Suppressor macrophage (primary cell): ENCODE measurements around the gene ZNF444.
"Not testable (repeated sequence)": the region's sequence is repeated elsewhere in the genome, so short reads cannot be mapped to it uniquely, and the experiment has no call there.

Source experiments
- DNase-seq, 4 experiments: peaks; one replicate each; pipeline ENCODE4 v3.0.0-alpha.2; 2020 to 2022

Gene ZNF444

DNA sequence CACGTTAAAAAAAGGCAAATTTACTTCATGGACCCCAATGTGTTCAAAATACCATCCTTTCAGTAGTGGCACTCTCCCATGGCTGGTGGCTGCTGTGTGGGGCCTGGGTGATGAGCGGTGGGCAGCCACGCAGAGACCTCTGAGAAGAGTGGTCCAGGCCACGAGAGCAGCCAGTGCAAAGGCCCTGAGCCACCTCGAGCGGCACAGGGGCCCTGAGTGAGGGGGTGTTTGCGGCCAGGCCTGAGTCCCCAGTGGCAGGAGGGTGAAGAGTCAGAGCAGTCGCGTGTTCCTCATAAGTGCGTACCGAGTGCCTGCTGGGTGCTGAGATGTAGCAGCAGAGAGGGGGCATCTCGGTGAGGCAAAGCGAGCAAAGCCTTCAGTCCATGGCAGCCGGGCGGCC is 7.0 kb downstream of the ZNF444 start:
- no peak for DNase-seq

DNA sequence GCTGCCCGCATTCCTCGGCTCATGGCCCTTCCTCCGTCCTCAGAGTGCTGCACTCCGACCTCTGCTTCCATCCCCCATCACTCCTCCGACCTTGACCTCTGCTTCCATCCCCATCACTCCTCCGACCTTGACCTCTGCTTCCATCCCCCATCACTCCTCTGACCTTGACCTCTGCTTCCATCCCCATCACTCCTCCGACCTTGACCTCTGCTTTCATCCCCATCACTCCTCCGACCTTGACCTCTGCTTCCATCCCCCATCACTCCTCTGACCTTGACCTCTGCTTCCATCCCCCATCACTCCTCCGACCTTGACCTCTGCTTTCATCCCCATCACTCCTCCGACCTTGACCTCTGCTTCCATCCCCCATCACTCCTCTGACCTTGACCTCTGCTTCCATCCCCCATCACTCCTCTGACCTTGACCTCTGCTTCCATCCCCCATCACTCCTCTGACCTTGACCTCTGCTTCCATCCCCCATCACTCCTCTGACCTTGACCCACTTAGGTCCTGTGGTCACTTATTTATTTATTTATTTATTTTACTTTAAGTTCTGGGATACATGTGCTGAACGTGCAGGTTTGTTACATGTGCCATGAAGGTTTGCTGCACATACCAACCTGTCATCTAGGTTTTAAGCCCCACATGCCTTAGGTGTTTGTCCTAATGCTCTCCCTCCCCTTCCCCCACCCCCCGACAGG is 8.0 kb downstream of the ZNF444 start:
- DNase-seq, result not testable (repeated sequence)

DNA sequence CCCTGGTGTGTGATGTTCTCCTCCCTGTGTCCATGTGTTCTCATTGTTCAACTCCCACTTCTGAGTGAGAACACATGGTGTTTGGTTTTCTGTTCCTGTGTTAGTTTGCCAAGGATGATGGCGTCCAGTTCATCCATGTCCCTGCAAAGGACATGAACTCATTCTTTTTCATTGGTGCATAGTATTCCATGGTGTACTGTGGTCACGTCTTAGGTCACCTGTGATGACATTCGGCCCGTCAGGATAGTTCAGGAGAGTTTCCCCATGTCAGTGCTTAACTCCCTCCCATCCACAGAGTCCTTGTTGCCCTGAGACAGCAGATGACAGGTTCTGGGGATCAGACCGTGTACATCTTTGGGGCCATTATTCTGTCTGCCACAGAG is 8.6 kb downstream of the ZNF444 start:
- DNase-seq, result no peak

DNA sequence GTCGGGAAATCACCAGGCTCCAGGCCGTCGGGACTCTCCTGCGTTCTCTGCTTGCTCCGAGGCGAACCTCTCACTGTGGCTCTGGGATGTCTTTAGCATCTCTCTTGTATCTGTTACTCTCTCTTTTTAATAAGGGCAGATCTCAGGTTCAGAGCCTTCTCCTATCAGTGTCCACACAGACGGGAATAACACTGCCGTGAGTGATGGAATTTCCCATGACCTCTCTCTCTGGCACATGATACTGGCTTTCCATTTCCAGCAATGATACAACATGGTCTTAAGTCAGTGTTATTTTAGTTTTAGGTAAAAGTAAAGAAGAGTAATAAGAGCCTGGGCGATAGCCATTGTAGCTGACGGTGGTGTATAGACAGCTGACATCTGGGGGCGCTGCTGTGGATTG is 9.3 kb downstream of the ZNF444 start:
- DNase-seq, result no peak

DNA sequence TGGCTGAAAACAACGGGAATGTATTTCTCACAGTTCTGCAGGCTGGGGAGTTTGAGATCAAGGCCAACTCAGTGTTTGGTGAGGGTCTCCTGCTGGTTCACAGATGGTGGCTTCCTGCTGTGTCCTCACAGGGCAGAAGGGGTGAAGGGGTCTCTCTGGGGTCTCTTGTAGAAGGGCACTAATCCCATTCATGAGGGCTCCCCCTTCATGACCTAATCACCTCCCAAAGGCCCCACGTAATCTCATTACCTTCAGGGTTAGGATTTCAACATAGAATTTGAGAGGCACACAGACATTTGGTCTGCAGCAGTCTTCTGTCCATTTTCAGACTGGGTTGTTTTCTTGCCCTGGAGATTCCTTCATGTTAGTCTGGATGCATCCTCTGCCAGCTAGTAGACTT is 11.6 kb downstream of the ZNF444 start:
- DNase-seq, result no peak

DNA sequence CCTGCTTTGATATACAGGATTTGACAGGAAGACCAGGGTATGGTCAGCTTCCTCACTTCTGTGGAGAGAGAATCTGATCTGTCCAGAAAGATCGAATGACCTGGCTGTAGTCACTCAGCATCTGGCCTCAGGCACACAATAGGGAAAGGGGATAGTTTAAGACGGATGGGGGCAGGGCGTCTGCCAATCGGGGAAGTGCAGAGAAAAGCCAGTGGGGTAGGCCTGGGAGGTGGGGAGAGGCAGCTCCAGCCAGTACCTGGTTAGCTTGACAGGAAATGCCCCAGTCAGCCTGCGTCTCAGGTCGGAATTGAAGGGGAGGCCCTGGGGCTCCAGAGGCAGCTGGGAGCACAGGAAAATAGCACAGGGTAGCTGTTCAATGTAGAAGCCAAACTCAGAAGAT is 12.4 kb downstream of the ZNF444 start:
- DNase-seq, result no peak

DNA sequence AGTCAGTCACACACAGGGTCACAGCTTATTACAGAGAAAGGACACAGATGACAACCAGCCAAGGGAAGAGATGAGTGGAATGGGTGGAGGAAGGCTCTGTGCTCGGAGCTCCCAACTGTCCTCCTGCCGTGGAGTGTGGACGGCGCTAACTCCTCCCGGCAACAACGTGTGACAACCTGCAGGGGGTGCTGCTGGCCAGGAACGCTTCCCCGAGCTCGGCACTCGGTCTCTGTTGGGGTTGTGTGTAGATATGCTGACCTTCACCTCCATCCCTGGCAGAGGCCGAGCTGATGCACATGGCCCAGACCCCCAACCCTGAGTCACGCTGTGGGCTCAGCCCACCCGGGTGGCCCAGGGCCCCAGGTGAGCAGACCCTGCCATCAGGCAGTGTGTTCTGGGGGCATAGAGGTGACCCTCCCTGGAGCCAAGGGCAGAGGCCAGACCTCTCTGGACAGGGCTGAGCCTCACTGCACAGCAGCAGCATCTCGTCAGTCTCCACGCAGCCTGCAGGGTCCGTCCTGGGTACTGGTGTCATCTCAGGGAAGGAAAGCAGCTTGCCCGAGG is 14.1 kb downstream of the ZNF444 start:
- DNase-seq, result peak in 2 of 4 experiments; percentile 24 to 36

DNA sequence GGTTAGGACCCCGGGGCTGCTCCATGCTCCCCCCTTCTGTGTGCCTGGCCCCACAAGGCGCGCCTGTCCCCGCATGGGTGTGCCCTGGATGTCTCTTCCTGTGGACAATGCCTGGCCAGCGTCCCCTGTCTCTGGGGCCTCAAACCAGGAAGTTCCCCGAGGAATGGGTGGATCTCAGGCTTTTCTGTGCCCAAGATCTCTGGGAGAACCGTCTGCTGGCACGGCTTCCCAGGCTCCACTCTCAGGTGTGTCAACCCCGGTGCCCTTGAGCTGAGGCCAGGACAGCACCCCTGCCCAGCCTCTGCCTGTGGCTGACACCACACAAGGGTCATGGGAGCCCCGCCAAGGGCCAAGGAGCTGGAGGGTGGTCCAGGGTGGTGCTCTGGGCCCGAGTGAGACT is 15.7 kb downstream of the ZNF444 start:
- DNase-seq, result no peak

DNA sequence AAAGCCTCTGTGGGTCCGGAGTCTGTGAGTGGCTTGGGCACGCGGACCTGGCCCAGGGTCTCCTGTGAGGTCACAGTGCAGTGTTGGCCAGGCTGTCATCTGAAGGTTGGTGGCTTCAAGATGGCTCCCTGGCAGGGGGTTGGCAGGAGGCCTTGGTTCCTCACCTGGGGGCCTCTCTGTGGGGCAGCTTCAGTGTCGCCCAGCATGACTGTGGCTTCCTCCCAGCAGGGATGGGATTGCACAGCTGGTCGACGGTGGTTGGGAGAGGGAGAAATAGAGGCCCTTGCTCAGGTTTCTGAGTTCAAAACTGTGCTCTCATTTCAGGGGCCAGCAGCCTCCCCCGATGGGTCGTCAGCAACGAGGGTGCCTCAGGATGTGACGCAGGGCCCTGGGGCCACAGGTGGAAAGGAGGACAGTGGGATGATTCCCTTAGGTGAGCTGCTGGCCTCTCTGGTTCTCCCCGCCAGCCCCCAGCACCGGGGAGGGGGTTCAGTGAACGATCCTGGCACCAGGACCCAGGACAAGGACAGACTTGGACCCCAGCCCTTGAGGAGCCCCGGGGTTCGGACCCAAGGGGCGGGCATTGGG is 17.2 kb downstream of the ZNF444 start:
- DNase-seq, result no peak

DNA sequence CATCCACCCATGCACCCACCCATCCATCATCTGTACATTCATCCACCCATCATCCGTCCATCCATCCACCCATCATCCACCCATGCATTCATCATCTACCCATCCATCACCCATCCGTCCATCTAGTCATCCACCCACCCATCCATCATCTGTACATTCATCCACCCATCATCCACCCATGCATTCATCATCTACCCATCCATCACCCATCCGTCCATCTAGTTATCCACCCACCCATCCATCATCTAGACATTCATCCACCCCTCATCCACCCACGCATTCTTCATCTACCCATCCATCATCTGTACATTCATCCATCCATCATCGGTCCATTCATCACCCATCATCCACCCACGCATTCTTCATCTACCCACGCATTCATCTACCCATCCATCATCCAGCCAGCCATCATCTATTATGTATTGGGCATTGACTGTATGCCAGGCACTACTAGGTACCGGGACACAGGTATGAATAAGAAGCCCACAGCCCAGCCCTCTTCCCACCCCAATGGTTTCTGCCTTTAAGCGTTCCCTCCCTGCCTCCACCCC is 18.0 kb downstream of the ZNF444 start:
- DNase-seq, result no peak

DNA sequence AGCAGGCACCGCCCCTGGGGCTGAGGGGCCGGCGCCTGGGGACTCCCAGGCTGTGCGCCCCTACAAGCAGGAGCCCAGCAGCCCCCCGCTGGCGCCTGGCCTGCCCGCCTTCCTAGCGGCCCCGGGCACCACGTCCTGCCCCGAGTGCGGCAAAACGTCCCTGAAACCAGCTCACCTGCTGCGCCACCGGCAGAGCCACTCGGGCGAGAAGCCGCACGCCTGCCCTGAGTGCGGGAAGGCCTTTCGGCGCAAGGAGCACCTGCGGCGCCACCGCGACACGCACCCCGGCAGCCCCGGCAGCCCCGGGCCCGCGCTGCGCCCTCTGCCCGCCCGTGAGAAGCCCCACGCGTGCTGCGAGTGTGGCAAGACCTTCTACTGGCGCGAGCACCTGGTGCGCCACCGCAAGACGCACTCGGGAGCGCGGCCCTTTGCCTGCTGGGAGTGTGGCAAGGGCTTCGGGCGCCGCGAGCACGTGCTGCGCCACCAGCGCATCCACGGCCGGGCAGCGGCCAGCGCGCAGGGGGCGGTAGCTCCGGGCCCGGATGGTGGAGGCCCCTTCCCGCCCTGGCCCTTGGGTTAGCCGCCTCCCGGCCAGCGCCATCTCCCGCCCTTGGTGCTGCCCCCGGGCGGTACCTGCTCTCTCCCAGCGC is 18.7 kb downstream of the ZNF444 start:
- no peak for DNase-seq

DNA sequence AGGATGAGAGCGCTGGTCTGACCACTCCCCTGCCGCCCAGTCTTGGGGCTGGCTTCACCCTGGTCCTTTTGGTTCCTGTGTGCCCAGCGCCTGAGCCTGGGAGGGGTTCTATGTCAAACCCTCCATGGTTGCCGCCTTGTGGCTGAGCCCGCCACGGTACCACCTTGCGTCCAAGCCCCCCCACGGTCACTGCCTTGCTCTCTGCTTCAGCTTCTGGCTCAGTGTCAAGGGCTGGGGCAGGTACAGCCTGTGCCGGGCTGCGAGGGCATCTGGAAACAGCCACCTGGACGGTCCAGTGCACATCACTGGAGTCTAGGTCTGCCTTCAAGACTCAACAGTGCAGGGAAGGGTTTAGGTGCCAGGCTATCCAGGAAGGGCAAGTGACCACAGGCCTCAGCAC is 20.4 kb downstream of the ZNF444 start:
- DNase-seq, result no peak

DNA sequence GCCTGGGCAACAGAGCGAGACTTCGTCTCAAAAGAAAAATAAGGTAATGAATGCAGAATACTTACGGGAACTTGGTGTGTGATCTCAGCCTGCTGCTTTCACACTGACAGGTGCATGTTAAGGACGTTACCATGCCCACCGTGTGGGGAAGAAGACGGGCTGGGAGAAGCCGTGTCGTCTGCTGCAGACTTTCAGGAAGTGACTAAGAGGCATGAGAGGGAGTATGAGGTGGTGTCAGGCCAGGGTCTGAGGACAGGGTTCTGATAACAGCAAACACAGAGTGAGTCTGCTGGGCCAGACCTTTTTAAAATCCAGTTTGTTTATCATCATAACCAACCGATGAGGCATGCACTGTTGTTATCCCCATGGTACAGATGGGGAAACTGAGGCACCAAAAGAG is 21.2 kb downstream of the ZNF444 start:
- peak; percentile 62 to 82 (median 72) for DNase-seq

DNA sequence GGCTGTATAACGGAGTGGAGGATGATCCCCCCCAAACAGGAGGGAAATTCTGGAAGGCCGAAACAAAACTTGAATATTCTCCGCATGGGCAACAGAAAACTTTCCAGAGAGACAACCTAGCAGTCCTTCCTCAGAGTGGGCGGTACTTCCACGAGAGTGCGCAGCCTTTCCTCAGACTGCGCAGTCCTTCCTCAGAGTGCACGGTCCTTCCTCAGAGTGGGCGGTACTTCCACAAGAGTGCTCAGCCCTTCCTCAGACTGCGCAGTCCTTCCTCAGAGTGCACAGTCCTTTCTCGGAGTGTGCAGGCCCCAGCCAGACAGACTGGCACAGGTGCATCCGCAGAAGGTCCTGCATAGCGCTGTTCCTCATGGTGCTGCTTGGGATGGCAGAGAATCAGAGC is 22.0 kb downstream of the ZNF444 start:
- peak in 2 of 4 experiments; percentile 21 for DNase-seq

DNA sequence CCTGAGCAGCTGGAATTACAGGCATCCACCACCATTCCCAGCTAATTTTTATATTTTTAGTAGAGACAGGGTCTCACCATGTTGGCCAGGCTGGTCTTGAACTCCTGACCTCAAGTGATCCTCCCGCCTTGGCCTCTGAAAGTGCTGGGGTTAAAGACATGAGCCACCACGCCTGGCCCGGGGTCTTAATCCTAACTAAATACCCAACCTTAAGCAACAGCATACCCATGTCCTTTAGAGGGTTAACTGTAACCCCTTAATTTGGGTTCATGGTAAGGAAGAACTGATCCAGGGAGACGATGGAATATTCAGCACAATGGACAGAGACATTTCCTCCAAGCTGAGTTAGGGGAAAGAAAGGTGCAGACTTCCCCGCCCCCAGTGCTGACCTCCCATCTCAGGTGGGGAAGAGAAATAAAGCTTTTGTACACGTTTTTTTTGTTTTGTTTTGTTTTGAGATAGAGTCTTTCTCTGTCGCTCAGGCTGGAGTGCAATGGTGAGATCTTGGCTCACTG is 26.0 kb downstream of the ZNF444 start:
- DNase-seq, result no peak

DNA sequence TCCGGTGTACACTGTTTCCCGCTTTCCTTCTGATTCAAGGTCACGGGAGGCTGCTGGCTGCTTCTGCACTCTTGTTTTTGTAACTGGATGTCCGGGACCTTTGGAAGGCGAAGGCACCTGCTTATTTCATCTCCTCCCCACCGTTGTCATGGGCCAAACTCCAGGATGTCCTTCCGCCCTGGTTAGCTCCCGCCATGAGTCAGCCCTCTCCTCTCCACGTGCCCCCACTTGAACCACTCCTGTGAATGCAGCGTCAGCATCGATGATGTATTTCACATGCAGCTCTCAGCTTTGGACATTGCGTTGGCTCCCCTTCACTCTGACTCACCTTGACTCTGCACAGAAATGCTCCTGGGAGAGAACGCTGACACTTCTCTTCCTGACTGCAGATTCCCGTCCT is 29.2 kb downstream of the ZNF444 start:
- DNase-seq, result no peak

DNA sequence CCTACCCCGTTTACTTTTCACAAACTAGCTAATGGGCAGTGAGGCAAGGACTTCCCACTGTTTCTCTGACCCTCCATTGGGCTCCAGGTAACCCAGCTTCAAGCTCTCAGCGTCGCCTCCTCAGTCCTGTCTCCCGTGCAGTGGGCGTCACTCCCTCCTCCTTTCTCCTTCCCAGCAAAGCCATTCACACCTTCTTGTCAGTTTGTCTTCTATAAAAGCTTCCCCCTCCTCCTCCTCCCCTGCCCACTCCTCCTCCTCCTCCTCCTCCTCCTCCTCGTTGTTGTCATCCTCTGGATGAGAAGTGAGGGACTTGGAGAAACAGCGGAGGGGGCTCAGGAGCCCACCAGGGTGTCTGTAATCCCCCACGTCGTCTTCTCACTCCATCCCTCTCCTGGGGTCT is 33.0 kb downstream of the ZNF444 start:
- DNase-seq, result no peak

DNA sequence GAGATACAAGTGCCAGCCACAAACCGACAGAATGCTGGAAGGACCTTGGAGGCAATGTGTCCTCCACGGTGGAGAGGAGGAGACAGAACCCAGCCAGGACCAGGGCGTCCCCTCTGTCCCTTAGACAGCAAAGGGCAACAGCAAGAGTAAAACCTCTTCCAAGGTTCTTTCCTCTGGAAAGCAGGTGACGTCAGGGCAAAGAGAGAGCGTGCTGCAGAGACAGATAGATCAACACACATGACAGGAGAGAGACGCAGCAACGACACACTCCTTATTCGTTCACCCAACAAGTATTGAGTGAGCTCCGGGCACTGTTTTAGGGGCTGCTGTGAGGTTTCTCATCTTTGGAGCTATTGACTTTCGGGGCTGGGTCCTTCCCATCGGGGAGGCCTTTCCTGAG is 33.5 kb downstream of the ZNF444 start:
- DNase-seq, result no peak

DNA sequence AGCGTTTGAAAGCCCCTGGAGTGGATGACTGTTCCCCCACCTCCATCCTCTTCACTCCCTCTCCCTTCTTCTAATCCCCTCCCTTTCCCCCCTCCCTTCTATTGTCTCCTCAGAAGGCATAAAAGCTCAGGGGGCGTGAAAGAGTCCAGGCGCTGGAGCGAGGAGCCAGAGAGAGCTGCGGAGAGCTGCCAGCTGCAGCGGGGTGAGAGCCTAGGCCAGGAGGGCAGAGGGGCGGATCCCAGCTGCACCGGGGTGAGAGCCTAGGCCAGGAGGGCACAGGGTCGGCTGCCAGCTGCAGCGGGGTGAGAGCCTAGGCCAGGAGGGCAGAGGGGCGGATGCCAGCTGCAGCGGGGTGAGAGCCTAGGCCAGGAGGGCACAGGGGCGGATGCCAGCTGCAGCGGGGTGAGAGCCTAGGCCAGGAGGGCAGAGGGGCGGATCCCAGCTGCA is 34.8 kb downstream of the ZNF444 start, which contains the start of gene GALP:
TSS of gene GALP (plus strand) at position 148 of the 447 bp plus-strand sequence. CDS start 1,101 bp downstream, outside the sequence.
- not testable (repeated sequence) for DNase-seq

DNA sequence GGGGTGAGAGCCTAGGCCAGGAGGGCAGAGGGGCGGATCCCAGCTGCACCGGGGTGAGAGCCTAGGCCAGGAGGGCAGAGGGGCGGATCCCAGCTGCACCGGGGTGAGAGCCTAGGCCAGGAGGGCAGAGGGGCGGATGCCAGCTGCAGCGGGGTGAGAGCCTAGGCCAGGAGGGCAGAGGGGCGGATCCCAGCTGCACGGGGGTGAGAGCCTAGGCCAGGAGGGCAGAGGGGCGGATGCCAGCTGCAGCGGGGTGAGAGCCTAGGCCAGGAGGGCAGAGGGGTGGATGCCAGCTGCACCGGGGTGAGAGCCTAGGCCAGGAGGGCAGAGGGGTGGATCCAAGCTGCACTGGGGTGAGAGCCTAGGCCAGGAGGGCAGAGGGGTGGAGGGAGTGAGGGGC is 35.2 kb downstream of the ZNF444 start:
- DNase-seq, result not testable (repeated sequence)

DNA sequence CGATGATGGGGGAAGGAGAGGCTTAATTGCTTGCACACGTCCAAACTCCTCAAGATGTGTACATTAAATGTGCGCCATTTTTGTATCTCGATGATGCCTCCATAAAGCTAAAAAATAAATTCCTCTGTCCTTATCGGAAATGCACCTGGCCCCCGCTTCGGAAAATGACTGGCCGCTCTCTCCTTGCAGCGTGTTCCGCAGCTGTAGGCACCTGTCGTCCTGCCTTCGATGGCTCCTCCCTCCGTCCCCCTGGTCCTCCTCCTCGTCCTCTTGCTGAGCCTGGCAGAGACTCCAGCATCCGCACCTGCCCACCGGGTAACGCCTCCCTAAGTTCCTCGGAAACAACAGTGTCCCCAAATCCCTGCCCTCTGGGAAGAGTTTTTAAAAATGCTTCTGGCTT is 35.8 kb downstream of the ZNF444 start:
- DNase-seq, result no peak

DNA sequence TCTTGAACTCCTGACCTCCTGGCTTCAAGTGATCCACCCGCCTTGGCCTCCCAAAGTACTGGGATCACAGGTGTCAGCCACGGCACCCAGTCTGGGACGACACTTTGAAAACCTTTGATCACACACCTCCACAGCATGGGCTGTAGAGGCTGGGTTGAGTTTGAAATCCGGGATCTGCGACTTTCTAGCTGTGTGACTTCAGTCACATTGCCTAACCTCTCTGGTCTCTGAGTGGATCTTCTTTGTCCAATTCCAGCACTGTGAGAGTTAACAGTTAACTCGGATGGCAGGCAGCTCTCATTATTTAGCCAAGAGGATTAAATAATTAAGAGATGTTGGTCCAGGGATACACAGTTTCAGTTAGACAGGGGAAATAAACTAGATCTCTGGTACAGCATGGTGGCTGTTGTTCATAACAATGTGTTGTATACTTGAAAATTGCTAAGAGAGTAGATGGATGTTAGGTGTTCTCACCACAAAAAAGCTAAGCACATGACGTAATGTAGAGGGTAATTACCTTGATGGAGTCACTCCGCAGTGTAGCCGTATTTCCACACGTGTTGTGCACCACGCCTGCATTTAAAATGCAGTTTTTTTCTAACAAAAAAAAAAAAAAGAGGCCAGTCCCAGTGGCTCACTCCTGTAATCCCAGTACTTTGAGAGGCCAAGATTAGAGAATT is 36.6 kb downstream of the ZNF444 start:
- DNase-seq, result no peak

DNA sequence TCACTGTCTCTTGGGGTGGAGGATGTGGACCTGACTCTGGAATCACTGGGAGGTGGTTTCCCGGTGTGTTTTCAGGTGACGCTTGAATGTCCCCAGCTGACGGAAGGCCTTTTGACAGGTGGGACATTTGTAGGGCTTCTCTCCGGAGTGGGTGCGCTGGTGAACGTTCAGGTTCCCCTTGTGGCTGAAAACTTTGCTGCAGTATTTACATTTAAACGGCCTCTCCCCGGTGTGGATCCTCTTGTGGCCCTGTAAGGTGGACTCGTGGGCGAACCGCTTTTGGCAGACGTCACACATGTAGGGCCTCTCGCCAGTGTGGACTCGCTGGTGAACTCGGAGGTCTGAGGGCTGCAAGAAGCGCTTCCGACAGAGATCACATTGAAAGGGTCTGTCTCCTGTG is 48.7 kb downstream of the ZNF444 start:
- DNase-seq, result no peak
